HEK293T (cell line): ENCODE results near the gene TET2.

Experiments
- LEF1 ChIP-seq: fragments of 450-650 bp; IDR thresholded peaks from 2 replicates; pipeline ENCODE4 v1.6.1; 2017; ENCODE audit warnings: mild to moderate bottlenecking, borderline replicate concordance
- SP1 ChIP-seq: fragments of 450-650 bp; IDR thresholded peaks from 2 replicates; pipeline ENCODE4 v1.6.1; 2017
- SUZ12 ChIP-seq: fragments of 450-650 bp; IDR thresholded peaks from 2 replicates; pipeline ENCODE4 v1.6.1; 2016; ENCODE audit warnings: mild to moderate bottlenecking
- TARDBP ChIP-seq: fragments of 450-650 bp; IDR thresholded peaks from 2 replicates; pipeline ENCODE4 v1.6.1; 2016
- ZNF384 ChIP-seq: fragments of 450-650 bp; IDR thresholded peaks from 2 replicates; pipeline ENCODE4 v1.6.1; 2016

DNA sequence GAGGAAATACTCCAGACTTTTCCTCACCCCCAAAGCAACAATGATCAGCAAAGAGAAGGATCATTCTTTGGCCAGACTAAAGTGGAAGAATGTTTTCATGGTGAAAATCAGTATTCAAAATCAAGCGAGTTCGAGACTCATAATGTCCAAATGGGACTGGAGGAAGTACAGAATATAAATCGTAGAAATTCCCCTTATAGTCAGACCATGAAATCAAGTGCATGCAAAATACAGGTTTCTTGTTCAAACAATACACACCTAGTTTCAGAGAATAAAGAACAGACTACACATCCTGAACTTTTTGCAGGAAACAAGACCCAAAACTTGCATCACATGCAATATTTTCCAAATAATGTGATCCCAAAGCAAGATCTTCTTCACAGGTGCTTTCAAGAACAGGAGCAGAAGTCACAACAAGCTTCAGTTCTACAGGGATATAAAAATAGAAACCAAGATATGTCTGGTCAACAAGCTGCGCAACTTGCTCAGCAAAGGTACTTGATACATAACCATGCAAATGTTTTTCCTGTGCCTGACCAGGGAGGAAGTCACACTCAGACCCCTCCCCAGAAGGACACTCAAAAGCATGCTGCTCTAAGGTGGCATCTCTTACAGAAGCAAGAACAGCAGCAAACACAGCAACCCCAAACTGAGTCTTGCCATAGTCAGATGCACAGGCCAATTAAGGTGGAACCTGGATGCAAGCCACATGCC, 89.7 kb downstream of the TET2 start:
- TF ChIP-seq TARDBP: no peak
- TF ChIP-seq SP1: no peak
- no peak for TF ChIP-seq ZNF384
- no peak for TF ChIP-seq LEF1
- TF ChIP-seq SUZ12: no peak
